K562 (cell line): ENCODE measurements around the gene UBE2O. TPM values are rescaled to one million over a fixed set of nuclear protein-coding genes. Genes with fewer than 3 reads are reported as not detected.

ENCODE experiments used
- ATAC-seq: fragments of 200-7000 bp; cut with Tn5 transposase; 3 replicates; pipeline ENCODE4 v1.9.1; 2020; ENCODE audit warnings: moderate library complexity
- BruUV-seq: library from RNA; stranded (reverse); fragments of 400-500 nt; replicated peaks from 2 replicates; lab custom pipeline; 2021; lab: Mats Ljungman, UMichigan
- CTCF ChIA-PET: fragments of 300-600 bp; formaldehyde crosslinking; extraction: SDS; loops from one replicate; lab custom pipeline; 2021; ENCODE audit warnings: low intra/inter-chr PET ratio; lab: Yijun Ruan, JAX
- POLR2A ChIA-PET: fragments of 300-600, 350-650 bp; sonication (Branson Sonifier 250); formaldehyde crosslinking; extraction: SDS; loops from one replicate; lab custom pipeline; 2021; ENCODE audit warnings: antibody characterized with exemption, inconsistent platforms; lab: Yijun Ruan, JAX
- DNase-seq, 4 experiments: peaks; one replicate each; pipeline versions ENCODE4 v3.0.0 to v3.0.0-alpha.2; 2011 to 2018; ENCODE audit warnings: low spot score in 3 of 4, mixed read lengths in 3 of 4; ENCODE audit errors: extremely low read depth in 1 of 4
- FAIRE-seq: peaks from 2 replicates; lab custom pipeline; 2011; peaks lifted over from hg19 to GRCh38; lab: Jason Lieb, UNC
- H2AFZ ChIP-seq: 2 replicates; pipeline ENCODE4 v1.6.0; 2011; ENCODE audit warnings: low read depth, low read length, control low read depth, inconsistent platforms
- H3K27ac ChIP-seq: fragments of 200-600 bp; 3 replicates; pipeline ENCODE4 v1.8.0; 2011; ENCODE audit warnings: low read depth, mild to moderate bottlenecking, control low read depth, inconsistent platforms, low read length, moderate library complexity, mixed read lengths; ENCODE audit errors: extremely low read depth
- H3K27me3 ChIP-seq, 2 experiments: fragments of 300-600 bp in 1 of 2; 2 replicates in 1 of 2; 3 replicates in 1 of 2; pipeline versions ENCODE4 v1.6.0 to v1.8.0; 2011; ENCODE audit warnings: inconsistent platforms in 2 of 2, low read length in 2 of 2, mild to moderate bottlenecking in 1 of 2, mixed read lengths in 1 of 2, moderate library complexity in 1 of 2; ENCODE audit not compliant: control insufficient read depth in 2 of 2, insufficient read depth in 2 of 2
- H3K36me3 ChIP-seq: fragments of 300-600 bp; 3 replicates; pipeline ENCODE4 v1.8.0; 2011; ENCODE audit warnings: mild to moderate bottlenecking, low read length, inconsistent platforms; ENCODE audit not compliant: control insufficient read depth, insufficient read depth
- H3K4me1 ChIP-seq, 2 experiments: fragments of 200-600 bp in 1 of 2; replicated peaks in 1 of 2; 2 replicates in 1 of 2; 3 replicates in 1 of 2; pipeline versions ENCODE4 v1.5.1 to v1.8.0; 2011; ENCODE audit warnings: inconsistent platforms in 2 of 2, low read length in 2 of 2, mild to moderate bottlenecking in 1 of 2, mixed read lengths in 1 of 2, moderate library complexity in 1 of 2; ENCODE audit not compliant: control insufficient read depth in 2 of 2, insufficient read depth in 2 of 2
- H3K4me2 ChIP-seq: 2 replicates; pipeline ENCODE4 v1.6.1; 2011; ENCODE audit warnings: low read length, control low read depth, inconsistent platforms, mixed read lengths; ENCODE audit not compliant: insufficient read depth
- H3K4me3 ChIP-seq: fragments of 200-600 bp; sonication (generic), shearing (Covaris generic); 2 replicates; pipeline ENCODE4 v1.5.1; 2016; ENCODE audit warnings: control low read depth, inconsistent platforms
- H3K79me2 ChIP-seq: fragments of 200-600 bp; 3 replicates; pipeline ENCODE4 v1.8.0; 2011; ENCODE audit warnings: low read length, inconsistent platforms; ENCODE audit not compliant: control insufficient read depth, insufficient read depth
- H3K9ac ChIP-seq, 2 experiments: 2 replicates each; pipeline versions ENCODE4 v1.6.0 to v1.6.1; 2011; ENCODE audit warnings: low read depth in 2 of 2, low read length in 2 of 2, control low read depth in 1 of 2, inconsistent platforms in 1 of 2, mild to moderate bottlenecking in 1 of 2, mixed read lengths in 1 of 2; ENCODE audit not compliant: insufficient read depth in 1 of 2
- H3K9me1 ChIP-seq: one replicate; pipeline ENCODE4 v1.6.0; 2011; ENCODE audit warnings: inconsistent platforms, mild to moderate bottlenecking, low read length, moderate library complexity; ENCODE audit not compliant: control insufficient read depth, insufficient read depth
- H3K9me3 ChIP-seq: replicated peaks from 2 replicates; pipeline ENCODE4 v1.5.1; 2011; ENCODE audit warnings: low read depth, low read length, inconsistent platforms; ENCODE audit not compliant: control insufficient read depth, insufficient read depth
- H4K20me1 ChIP-seq: replicated peaks from 2 replicates; pipeline ENCODE4 v1.6.1; 2011; ENCODE audit warnings: low read length, inconsistent platforms, mixed read lengths; ENCODE audit not compliant: control insufficient read depth, insufficient read depth
- HIVEP1 ChIP-seq: fragments of 250-450 bp; sonication (Bioruptor Pico); IDR thresholded peaks from 2 replicates; pipeline ENCODE4 v1.4.0; 2020; ENCODE audit warnings: mild to moderate bottlenecking
- ID3 ChIP-seq, 2 experiments: fragments of 250-450 bp in 1 of 2; fragments of 450-650 bp in 1 of 2; sonication (Bioruptor Pico) in 1 of 2; IDR thresholded peaks; 2 replicates each; pipeline versions ENCODE4 v1.6.1 to v1.8.0; 2016 to 2021; ENCODE audit warnings: mild to moderate bottlenecking in 2 of 2, moderate library complexity in 2 of 2, missing compliant biosample characterization in 1 of 2, missing genetic modification characterization in 1 of 2
- PPARD ChIP-seq: fragments of 250-450 bp; sonication (Bioruptor Pico); IDR thresholded peaks from 2 replicates; pipeline ENCODE4 v1.8.0; 2022; ENCODE audit warnings: inconsistent platforms, mild to moderate bottlenecking, moderate library complexity
- PRPF4 ChIP-seq: fragments of 200-400 bp; formaldehyde crosslinking; IDR thresholded peaks from one replicate; pipeline ENCODE4 v1.6.1; 2017; ENCODE audit warnings: low read length, low read depth, mild to moderate bottlenecking; ENCODE audit not compliant: insufficient read depth, poor library complexity, severe bottlenecking
- RBM34 ChIP-seq: fragments of 200-400 bp; formaldehyde crosslinking; IDR thresholded peaks from 2 replicates; pipeline ENCODE4 v1.6.1; 2018; ENCODE audit warnings: low read length, borderline replicate concordance; ENCODE audit not compliant: insufficient read depth
- RHOXF2B ChIP-seq: fragments of 250-450 bp; sonication (Bioruptor Pico); conservative IDR thresholded peaks from 2 replicates; pipeline ENCODE4 v1.5.1; 2021
- SMAD1 ChIP-seq: fragments of 150-350 bp; IDR thresholded peaks from 2 replicates; pipeline ENCODE4 v1.6.1; 2014; ENCODE audit warnings: low read length, low read depth; ENCODE audit not compliant: partially characterized antibody
- TGIF2 ChIP-seq: sonication (generic); formaldehyde crosslinking; IDR thresholded peaks from 2 replicates; pipeline ENCODE4 v1.8.1; 2022; ENCODE audit warnings: mild to moderate bottlenecking, missing genetic modification reagents, moderate library complexity
- ZFP36 ChIP-seq: fragments of 150-350 bp; IDR thresholded peaks from 2 replicates; pipeline ENCODE4 v1.6.1; 2018; ENCODE audit warnings: low read length, low read depth; ENCODE audit not compliant: partially characterized antibody
- ZNF143 ChIP-seq: sonication (generic); formaldehyde crosslinking; IDR thresholded peaks from 2 replicates; pipeline ENCODE4 v1.9.0; 2022; ENCODE audit warnings: mild to moderate bottlenecking, missing genetic modification reagents
- ZNF311 ChIP-seq: fragments of 250-450 bp; sonication (Bioruptor Pico); IDR thresholded peaks from 2 replicates; pipeline ENCODE4 v1.4.0; 2020; ENCODE audit warnings: mild to moderate bottlenecking, moderate library complexity
- ZNF408 ChIP-seq: fragments of 250-450 bp; sonication (Bioruptor Pico); IDR thresholded peaks from 2 replicates; pipeline ENCODE4 v1.4.0; 2020; ENCODE audit warnings: low read depth, mild to moderate bottlenecking, moderate library complexity
- ZNF764 ChIP-seq: fragments of 250-450 bp; sonication (Bioruptor Pico); IDR thresholded peaks from 2 replicates; pipeline ENCODE4 v1.4.0; 2020; ENCODE audit warnings: low read depth, mild to moderate bottlenecking, moderate library complexity
- WGBS: fragments of 100-300 bp; shearing (Covaris generic); methylation state at CpG from one replicate; pipeline ENCODE4 v1.1.6; 2016; ENCODE audit warnings: low coverage, mixed read lengths; ENCODE audit not compliant: insufficient coverage; ENCODE audit errors: missing lambda C conversion rate; 5-methylcytosine and 5-hydroxymethylcytosine counted together
- in situ Hi-C: fragments of 300-500 bp; cut with MboI; formaldehyde crosslinking; loops from 4 replicates; pipeline ENCODE4 v1.15.0; 2018; ENCODE audit warnings: inconsistent platforms, mixed read lengths
- intact Hi-C: fragments of 100-400 bp; cut with micrococcal nuclease; formaldehyde crosslinking; loops from 2 replicates; pipeline ENCODE4 v1.14.2; 2022
- polyA plus RNA-seq, 8 experiments: library from polyadenylated mRNA; depleted of rRNA in 4 of 8; stranded (reverse) in 5 of 8; unstranded in 3 of 8; fragments of >200 nt; fragmentation: Nextera tagmentation in 2 of 8; fragmentation: Illumina TruSeq in 1 of 8; extraction: Ambion mirVana in 2 of 8; extraction: Trizol in 1 of 8; gene quantifications; 2 replicates each; pipeline versions ENCODE4 v1.2.1 to v1.2.3, GENCODE V29; 2011 to 2014; ENCODE audit warnings: inconsistent platforms in 1 of 8, missing spikeins in 1 of 8
- total RNA-seq, 7 experiments: library from RNA; depleted of rRNA in 6 of 7; stranded (reverse); fragments of >200 nt in 6 of 7; fragmentation: Illumina TruSeq in 2 of 7; extraction: Trizol in 2 of 7; gene quantifications; 2 replicates each; pipeline versions ENCODE4 v1.2.1 to v1.2.3, GENCODE V29; 2011 to 2021; ENCODE audit warnings: low replicate concordance in 1 of 7
- TF ChIP-seq, protein P1 (sequence below), 2 experiments: IDR thresholded peaks; 2 replicates each; pipeline ENCODE4 v1.6.1; 2012; ENCODE audit warnings: improper control_type of control experiment in 2 of 2, low read depth in 2 of 2, low read length in 2 of 2, borderline replicate concordance in 1 of 2

Gene UBE2O
- total and polyA plus RNA-seq, 9 of the 15 experiments (the other 6 are each of a cell fraction or from before 2014, with no cell fraction given): 1.6 to 39.7 (median 13.3) TPM

DNA sequence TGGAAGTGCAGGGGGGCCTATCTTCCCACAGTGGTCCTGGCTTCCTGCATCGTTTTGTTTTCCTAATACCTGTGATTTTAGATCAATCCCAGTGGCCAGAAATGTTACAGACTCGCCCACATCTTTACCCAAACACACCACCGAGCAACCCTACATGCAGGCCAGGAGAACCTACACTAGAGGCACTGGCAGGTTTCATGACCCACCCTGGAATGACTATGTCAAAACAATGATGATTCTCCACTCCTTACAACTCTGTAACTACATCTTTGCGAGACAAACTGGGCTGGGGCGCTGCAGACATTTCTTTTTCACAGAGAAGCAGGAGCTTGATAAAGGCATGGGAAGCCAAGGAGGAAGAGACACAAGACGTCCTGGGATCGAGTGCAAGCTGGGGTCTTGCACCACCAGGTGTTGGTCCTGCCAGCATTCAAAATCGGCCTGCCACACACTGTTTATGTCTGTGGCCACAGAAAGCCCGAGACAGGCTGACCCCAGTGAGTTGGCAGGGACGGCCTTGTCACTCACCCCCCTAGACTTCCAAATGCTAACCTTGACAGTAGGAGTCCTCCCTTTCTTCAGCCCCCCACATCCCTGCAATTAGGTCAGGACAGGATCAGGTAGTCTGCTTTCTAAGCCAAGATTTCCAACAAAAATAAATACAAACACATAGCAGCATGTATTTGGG, 32.5 kb downstream of the UBE2O start:
- DNase-seq (no peak), FAIRE-seq (no peak), ATAC-seq (no peak)
- H3K27me3 ChIP-seq: no peaks in the 10 kb centered on the region
- no peak overlapping the region for H3K4me3 ChIP-seq
- no peak overlapping the region; a peak in 1 of 4 replicates for H3K9ac ChIP-seq
- H3K4me1 ChIP-seq: peaks cover 8 to 28% of the 10 kb centered on the region in 2 experiments; a peak in 4 of 5 replicates
- BruUV-seq: no TSS peak
- H3K9me3 ChIP-seq: no peaks in the 10 kb centered on the region
- H3K79me2 ChIP-seq: peaks cover 49% of the 10 kb centered on the region
- in situ Hi-C loops: no loop called here
- H4K20me1 ChIP-seq: peaks cover 13% of the 10 kb centered on the region
- intact Hi-C loops: no loop called here
- H3K9me1 ChIP-seq: no peaks in the 10 kb centered on the region
- 69% methylated on average over 10 of the region's 10 CpGs for WGBS
- H3K36me3 ChIP-seq: peaks cover 9% of the 10 kb centered on the region; the same call in 2 of the 3 replicates
- no peak overlapping the region for H2AFZ ChIP-seq
- H3K27ac ChIP-seq: no peak overlapping the region
- CTCF ChIA-PET: no interaction called here
- TF ChIP-seq ZNF764 (CRISPR knock-in tag): no peak
- TF ChIP-seq ZNF408 (CRISPR knock-in tag): no peak
- TF ChIP-seq TGIF2 (CRISPR knock-in tag): no peak
- no peak for TF ChIP-seq HIVEP1 (CRISPR knock-in tag)
- TF ChIP-seq SMAD1: no peak
- no peak for TF ChIP-seq ZNF143 (CRISPR knock-in tag)
- no peak for TF ChIP-seq RHOXF2B (CRISPR knock-in tag)
- TF ChIP-seq, protein P1, sequence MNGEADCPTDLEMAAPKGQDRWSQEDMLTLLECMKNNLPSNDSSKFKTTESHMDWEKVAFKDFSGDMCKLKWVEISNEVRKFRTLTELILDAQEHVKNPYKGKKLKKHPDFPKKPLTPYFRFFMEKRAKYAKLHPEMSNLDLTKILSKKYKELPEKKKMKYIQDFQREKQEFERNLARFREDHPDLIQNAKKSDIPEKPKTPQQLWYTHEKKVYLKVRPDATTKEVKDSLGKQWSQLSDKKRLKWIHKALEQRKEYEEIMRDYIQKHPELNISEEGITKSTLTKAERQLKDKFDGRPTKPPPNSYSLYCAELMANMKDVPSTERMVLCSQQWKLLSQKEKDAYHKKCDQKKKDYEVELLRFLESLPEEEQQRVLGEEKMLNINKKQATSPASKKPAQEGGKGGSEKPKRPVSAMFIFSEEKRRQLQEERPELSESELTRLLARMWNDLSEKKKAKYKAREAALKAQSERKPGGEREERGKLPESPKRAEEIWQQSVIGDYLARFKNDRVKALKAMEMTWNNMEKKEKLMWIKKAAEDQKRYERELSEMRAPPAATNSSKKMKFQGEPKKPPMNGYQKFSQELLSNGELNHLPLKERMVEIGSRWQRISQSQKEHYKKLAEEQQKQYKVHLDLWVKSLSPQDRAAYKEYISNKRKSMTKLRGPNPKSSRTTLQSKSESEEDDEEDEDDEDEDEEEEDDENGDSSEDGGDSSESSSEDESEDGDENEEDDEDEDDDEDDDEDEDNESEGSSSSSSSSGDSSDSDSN (IDR thresholded peaks at IDR 0.05; ENCODE audit: borderline replicate concordance in 1 of 2, low read depth in 2 of 2, low read length in 2 of 2): no peak
- TF ChIP-seq PRPF4: no peak
- TF ChIP-seq PPARD (CRISPR knock-in tag): no peak
- no peak for TF ChIP-seq ID3 (CRISPR knock-in tag; IDR thresholded peaks at IDR 0.05)
- no peak for TF ChIP-seq ID3 (tag; IDR thresholded peaks at IDR 0.05)
- TF ChIP-seq RBM34: no peak
- no peak for TF ChIP-seq ZFP36
- TF ChIP-seq ZNF311 (CRISPR knock-in tag): no peak
- TF ChIP-seq, all 486 proteins: peak for 0
- no peak overlapping the region for H3K4me2 ChIP-seq
- POLR2A ChIA-PET: interaction anchor here (0.6 kb wide), 2 partner anchors 80 to 120 kb away, joined by 3 read pairs; no protein-coding TSS in a partner anchor
